Cerebellar cortex (tissue), 1 donor: ENCODE measurements around the gene LIME1.
"Not testable (repeated sequence)": the region's sequence is repeated elsewhere in the genome, so short reads cannot be mapped to it uniquely, and the experiment has no call there.

Experiments
- DNase-seq: peaks from one replicate; pipeline ENCODE4 v3.0.0-alpha.2; 2015; ENCODE audit warnings: low spot score

Gene LIME1

GRCh38 chr20:63707558-63708300 lies 28.7 kb upstream of the LIME1 start, which contains the start of the genes ARFRP1 and ZGPAT:
Gene ARFRP1 (minus strand): TSS chr20:63707976. CDS start chr20:63707091, 885 bp downstream.
Gene ZGPAT (plus strand): TSS chr20:63708039. CDS start chr20:63708581, 542 bp downstream.
- DNase-seq, result peak; percentile 78

- no peak for DNase-seq
Observed at GRCh38 chr20:63708301-63709148, 27.9 kb upstream of the LIME1 start.

GRCh38 chr20:63709149-63709527 lies 27.3 kb upstream of the LIME1 start:
- DNase-seq, result no peak

- DNase-seq, result no peak
Observed at GRCh38 chr20:63711085-63711645, 25.3 kb upstream of the LIME1 start.

- no peak for DNase-seq
Observed at GRCh38 chr20:63712191-63712590, 24.3 kb upstream of the LIME1 start.

GRCh38 chr20:63714858-63715257 lies 21.6 kb upstream of the LIME1 start:
- no peak for DNase-seq

GRCh38 chr20:63718996-63719395 lies 17.5 kb upstream of the LIME1 start:
- no peak for DNase-seq

GRCh38 chr20:63722967-63723622 lies 13.4 kb upstream of the LIME1 start:
- DNase-seq, result not testable (repeated sequence)

GRCh38 chr20:63730189-63730733 lies 6.2 kb upstream of the LIME1 start:
- not testable (repeated sequence) for DNase-seq

- no peak for DNase-seq
Observed at GRCh38 chr20:63731410-63731809, 5.1 kb upstream of the LIME1 start.

GRCh38 chr20:63732118-63733095 lies 4.1 kb upstream of the LIME1 start:
- DNase-seq, result no peak

- DNase-seq, result no peak
Observed at GRCh38 chr20:63733117-63733516, 3.3 kb upstream of the LIME1 start.

GRCh38 chr20:63733579-63734081 lies 2.8 kb upstream of the LIME1 start:
- no peak for DNase-seq

GRCh38 chr20:63734111-63734945 lies 2.1 kb upstream of the LIME1 start:
- no peak for DNase-seq

GRCh38 chr20:63734946-63735858 lies 1.3 kb upstream of the LIME1 start:
- no peak for DNase-seq

GRCh38 chr20:63736893-63737694 lies 630 bp downstream of the LIME1 start:
- no peak for DNase-seq

GRCh38 chr20:63737695-63737944 lies 1.2 kb downstream of the LIME1 start:
- no peak for DNase-seq
